HG03442 (cell line): ENCODE data around the gene UGGT2.
"Not testable (repeated sequence)": the region's sequence is repeated elsewhere in the genome, so short reads cannot be mapped to it uniquely, and the experiment has no call there.

Experiments
- ATAC-seq: cut with Tn5 transposase; IDR thresholded peaks from one replicate; pipeline ENCODE4 v1.9.1; 2021; ENCODE audit warnings: mild to moderate bottlenecking, moderate library complexity; ENCODE audit not compliant: unreplicated experiment

The UGGT2 gene

GRCh38 chr13:96050955-96051354 is 2.2 kb downstream of the UGGT2 start:
- ATAC-seq, result not testable (repeated sequence)

DNA sequence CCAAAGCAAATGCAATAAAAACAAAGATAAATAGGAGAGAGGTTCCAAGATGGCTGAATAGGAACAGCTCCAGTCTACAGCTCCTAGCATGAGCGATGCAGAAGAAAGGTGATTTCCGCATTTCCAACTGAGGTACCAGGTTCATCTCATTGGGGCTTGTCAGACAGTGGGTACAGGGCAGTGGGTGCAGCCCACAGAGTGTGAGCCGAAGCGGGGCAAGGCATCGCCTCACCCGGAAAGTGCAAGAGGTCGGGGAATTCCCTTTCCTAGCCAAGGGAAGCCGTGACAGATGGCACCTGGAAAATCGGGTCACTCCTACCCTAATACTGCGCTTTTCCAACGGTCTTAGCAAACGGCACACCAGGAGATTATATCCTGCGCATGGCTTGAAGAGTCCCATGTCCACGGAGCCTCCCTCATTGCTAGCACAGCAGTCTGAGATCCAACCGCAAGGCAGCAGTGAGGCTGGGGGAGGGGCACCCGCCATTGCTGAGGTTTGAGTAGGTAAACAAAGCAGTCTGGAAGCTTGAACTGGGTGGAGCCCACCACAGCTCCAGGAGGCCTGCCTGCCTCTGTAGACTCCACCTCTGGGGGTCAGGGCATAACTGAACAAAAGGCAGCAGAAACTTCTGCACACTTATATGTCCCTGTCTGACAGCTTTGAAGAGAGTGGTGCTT is 6.6 kb downstream of the UGGT2 start:
- not testable (repeated sequence) for ATAC-seq

DNA sequence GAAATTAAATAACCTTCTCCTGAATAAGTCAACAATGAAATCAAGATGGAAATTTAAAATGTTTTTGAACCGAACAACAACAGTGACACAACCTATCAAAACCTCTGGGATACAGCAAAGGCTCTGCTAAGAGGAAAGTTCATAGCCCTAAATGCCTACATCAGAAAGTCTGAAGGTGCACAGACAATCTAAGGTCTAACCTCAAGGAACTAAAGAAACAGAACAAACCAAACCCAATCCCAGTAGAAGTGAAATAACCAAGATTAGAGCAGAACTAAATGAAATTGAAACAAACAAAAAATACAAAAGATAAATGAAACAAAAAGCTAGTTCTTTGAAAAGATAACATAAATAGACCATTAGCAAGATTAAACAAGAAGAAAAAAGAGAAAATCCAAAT is 9.0 kb downstream of the UGGT2 start:
- no peak for ATAC-seq

DNA sequence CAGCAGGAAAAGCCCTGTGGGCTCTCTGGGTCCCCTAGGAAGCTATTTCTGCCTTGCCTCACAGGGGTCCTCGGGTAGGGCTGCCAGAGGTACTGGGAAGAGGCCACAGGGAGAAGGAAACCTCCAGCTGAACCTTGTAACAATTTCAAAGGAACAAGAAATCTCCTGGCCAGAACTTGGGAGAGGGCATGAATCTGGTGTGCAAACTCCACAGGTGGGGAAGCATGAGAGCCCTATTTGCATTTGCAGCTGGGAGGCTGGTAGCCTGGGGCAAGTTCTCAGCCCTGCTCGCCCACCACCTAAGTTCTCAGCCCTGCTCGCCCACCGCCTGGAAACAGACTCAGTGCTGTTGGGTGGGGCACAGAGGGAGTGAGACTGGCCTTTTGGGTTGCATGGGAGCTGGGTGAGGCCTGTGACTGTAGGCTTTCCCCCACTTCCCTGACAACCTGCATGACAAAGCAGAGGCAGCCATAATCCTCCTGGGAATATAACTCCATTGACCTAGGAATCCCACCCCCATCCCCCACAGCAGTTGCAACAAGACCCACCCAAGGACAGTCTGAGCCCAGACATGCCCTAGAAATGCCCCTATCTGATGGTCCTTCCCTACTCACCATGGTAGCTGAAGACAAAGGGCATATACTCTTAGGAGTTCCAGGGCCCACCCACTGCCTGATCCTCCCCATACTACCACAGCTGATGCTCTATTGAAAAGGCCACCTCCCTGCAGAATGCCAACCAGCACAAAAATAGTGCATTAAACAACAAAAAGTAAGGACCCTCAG is 11.7 kb downstream of the UGGT2 start:
- ATAC-seq, result no peak

DNA sequence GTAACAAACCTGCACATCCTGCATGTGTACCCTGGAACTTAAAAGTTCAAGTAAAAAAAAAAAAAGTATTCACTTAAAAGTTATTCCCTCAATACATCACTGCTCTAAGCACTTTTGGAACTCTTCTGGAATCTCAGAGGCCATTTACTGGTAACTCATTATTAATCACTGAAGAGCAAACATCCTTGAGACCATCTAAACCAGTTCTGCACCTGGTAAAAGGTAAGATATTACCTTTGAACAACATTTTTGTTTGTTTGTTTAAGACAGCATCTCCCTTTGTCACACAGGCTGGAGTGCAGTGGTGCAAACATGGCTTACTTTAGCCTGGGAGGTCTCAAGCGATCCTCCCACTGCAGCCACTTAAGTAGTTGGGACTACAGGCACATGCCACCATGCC is 16.7 kb downstream of the UGGT2 start:
- ATAC-seq, result no peak

DNA sequence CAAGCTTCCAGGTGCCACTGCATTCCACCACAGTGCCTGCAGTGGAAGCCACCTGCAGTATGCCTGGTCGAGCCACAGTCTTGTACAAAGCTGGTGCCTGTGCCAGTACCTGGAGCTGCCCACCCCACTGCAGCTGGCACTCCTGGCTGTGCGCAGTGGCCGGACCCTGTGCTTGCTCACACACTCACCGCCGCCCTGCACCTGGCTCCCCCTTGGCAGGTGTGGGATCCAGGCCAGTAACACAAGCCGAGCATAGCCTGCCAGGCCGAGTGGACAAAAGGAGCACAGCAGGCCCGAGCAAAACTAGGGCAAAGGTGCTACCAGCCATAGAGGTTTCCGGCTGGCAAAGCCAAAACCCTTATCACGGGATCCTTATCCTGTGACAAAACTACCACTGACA is 18.5 kb downstream of the UGGT2 start:
- no peak for ATAC-seq

DNA sequence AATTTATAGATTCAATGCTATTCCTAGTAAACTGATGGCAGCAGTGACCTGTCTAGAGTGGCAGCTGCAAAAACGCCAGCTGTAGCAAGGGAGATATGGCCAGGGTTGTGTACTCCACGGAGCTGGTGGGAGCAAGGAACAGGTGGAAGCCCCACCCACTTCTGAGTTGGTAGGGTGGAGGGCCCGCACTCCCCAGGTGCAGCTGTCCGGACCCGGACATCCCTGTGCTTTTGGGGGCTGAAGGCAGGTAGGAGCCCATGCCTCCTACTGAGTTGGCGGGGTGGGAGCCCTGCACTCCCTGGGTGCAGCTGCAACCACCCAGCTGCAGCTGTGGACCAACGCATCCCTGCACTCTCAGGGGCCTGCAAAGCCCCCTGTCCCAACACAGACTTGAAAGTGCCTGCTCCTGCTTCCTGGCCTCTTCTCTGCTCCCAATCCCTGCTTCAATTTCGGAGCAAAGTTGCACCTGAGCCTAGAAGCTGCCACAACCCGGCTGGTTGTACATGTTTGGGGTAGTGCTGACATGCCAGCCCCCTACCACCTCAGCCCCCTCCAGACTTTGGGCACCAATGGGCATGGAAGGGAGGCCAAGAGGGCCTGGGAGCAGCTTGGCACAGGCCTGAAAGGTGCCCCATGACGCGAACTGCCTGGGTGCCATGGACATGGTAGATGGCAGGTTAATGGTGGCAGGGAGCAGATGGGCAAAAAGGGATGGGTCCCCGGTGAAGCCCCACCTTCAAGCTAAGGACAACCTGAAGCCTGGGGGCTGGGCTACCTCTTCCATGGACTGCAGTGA is 19.8 kb downstream of the UGGT2 start:
- no peak for ATAC-seq

DNA sequence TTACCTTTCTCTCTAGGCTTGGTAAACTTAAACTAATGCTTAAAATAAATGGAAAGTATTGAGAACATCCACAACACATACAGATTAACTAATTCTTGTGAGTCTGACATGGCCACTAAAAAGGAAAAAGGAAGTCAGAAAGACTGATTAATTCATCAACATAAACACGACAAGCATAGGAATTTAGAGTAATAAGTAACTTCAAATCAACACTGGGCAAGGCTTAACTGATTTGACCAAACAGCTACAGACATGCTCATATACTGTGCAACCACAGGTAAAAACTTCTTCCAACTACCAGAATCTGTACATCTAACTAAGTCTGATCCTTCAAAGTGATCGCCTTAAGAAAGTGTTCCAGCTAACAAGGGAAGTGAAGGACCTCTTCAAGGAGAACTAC is 20.5 kb downstream of the UGGT2 start:
- no peak for ATAC-seq

DNA sequence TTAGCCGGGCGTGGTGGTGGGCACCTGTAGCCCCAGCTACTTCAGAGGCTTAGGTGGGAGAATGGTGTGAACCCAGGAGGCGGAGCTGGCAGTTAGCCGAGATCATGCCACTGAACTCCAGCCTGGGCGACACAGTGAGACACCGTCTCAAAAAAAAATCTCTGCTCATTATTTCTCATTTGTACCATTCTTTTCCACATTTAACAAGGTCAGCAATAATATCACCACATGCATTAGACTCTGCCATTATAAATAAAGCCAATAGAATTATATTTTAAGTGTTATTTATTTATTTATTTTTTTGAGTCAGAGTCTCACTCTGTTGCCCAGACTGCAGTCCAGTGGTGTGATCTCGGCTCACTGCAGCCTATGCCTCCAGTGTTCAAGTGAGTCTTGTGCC is 24.2 kb downstream of the UGGT2 start:
- ATAC-seq, result no peak

GRCh38 chr13:96027496-96027895 is 25.7 kb downstream of the UGGT2 start:
- ATAC-seq, result no peak

- ATAC-seq, result no peak
These were observed 27.9 kb downstream of the UGGT2 start for GRCh38 chr13:96025283-96025682.

- ATAC-seq, result no peak
These were observed 32.3 kb downstream of the UGGT2 start for GRCh38 chr13:96020931-96021330.

GRCh38 chr13:96020155-96020575 is 33.0 kb downstream of the UGGT2 start:
- peak; percentile 94 for ATAC-seq

DNA sequence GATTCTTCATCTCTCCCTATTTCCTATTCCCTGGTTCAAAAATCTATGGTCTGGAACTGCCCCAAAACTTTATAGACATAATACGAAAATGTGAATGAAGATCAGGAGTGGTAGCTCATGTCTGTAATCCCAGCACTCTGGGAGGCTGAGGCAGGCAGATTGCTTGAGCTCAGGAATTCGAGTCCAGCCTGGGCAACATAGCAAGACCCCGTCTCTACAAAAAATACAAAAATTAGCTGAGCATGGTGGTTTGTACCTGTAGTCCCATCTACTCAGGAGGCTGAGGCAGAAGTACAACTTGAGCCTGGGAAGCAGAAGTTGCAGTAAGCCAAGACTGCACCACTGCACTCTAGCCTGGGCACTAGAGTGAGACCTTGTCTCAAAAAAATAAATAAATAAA is 35.1 kb downstream of the UGGT2 start:
- no peak for ATAC-seq

GRCh38 chr13:96011291-96011872 is 41.8 kb downstream of the UGGT2 start:
- peak; percentile 47 for ATAC-seq

DNA sequence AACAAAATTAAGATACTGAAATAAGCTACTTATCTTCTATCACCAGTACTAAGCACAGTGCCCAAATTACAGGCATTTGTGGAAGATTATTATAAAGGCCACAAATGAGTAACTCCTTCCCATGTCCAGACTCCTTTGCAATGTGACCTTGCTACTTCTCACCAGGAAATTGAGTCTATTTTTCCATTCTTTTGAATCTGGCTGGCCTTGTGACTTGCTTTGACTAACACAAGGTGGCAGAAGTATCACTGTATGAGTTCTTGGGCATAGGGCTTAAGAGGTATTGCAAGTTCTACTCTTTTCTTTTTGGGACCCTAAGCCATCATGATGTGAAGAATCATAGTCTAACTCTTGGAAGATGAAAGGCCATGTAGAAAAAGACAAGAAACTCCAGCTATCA is 49.9 kb downstream of the UGGT2 start:
- no peak for ATAC-seq

- no peak for ATAC-seq
These were observed 50.7 kb downstream of the UGGT2 start for GRCh38 chr13:96002322-96003131.

DNA sequence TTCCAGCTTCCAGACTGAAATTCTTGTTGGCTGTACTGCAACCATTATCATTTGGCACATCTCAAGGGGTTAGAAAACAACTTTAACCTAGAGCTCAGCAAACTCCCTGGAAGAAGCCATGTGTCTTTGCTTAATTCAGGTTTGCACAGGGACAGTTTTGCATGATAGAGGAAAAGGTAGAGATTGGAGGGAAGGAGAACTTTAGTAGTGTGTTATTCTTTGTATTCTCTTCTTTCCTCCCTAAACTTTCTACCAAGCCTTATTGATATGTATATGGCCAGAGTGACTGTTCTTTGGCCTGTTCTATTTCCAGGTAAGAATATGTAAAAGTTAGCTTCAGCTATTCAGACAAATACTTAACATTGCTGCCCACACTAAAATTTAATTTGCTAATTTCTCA is 53.1 kb downstream of the UGGT2 start:
- no peak for ATAC-seq

DNA sequence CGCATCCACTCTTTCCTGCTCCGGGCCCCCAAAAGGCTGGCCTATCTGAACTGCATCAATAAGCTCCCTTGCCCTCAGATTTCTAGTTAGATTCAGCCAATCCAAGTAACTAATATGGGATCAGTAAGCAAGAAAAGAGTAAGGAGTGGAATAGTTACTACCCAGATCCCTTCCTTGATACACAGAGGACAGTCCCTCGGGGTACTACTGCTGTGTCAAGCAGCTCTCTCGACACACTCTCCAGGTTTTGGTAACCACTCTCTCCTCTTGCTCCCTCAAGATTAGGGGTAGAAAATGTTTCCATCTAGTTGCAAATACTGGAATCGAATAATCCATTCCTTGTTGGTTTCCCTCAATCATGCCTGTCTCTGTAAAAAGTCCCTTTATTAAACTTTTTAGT is 65.4 kb downstream of the UGGT2 start:
- no peak for ATAC-seq

DNA sequence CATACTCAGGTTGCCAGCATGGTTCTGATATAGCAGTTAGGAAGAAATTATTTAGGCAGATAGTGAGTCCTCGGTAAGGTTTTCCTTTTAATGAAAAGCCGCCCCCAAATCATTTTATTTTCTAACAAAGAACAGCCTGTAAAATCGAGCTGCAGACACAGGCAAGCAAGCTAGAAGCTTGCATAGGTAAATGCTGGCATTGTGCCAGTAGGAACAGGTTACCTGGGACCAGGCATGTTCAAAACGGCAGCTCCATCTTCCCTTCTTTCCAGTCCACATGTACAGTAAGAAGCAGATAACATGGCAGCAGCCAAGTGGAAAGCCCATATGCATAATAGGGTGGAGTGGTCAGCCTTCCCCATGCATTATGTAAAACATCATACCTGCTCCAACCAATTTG is 71.1 kb downstream of the UGGT2 start:
- no peak for ATAC-seq

DNA sequence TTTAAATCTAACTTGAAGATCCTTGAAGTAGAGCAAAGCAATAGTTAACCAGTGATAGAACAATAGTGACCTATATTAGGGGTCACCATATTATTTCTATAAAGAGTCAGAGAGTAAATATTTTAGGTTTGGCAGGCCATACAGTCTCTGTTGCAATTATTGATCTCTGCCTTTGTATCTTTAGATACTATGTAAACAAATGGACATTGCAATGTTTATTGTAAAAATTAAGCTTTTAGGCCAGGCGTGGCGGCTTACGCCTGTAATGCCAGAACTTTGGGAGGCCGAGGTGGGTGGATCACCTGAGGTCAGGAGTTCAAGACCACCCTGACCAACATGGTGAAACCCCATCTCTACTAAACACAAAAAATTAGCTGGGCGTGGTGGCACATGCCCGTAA is 80.5 kb downstream of the UGGT2 start:
- not testable (repeated sequence) for ATAC-seq
